ENCODE measurements around the gene CTXN1.

Gene CTXN1

DNA sequence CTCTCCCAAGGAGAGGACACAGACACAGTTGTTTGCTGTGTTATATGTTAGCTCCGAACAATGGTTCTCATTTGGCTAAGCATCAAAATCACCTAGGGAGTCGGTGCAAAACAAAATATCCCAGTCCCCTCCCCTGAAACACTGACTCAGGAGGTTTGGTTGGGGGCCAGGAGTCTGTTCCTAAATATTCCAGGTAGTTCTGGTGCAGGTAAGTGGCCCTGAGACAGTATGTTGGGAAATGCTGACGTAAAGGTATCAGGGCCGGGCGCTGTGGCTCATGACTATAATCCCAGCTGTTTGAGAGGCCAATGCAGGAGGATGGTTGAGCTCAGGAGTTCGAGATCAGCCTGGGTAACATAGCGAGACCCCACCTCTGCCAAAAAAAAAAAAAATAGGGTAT, 24.6 kb downstream of the CTXN1 start:
- TF ChIP-seq, protein P1, sequence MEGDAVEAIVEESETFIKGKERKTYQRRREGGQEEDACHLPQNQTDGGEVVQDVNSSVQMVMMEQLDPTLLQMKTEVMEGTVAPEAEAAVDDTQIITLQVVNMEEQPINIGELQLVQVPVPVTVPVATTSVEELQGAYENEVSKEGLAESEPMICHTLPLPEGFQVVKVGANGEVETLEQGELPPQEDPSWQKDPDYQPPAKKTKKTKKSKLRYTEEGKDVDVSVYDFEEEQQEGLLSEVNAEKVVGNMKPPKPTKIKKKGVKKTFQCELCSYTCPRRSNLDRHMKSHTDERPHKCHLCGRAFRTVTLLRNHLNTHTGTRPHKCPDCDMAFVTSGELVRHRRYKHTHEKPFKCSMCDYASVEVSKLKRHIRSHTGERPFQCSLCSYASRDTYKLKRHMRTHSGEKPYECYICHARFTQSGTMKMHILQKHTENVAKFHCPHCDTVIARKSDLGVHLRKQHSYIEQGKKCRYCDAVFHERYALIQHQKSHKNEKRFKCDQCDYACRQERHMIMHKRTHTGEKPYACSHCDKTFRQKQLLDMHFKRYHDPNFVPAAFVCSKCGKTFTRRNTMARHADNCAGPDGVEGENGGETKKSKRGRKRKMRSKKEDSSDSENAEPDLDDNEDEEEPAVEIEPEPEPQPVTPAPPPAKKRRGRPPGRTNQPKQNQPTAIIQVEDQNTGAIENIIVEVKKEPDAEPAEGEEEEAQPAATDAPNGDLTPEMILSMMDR (IDR thresholded peaks at IDR 0.05; ENCODE audit: low read depth, low read length, missing control alignments) = no peak
- no peak for DNase-seq (ENCODE audit: extremely low read depth, low read depth)
- no peak overlapping the region for H3K4me3 ChIP-seq (replicated peaks; ENCODE audit: low read depth, low read length)

DNA sequence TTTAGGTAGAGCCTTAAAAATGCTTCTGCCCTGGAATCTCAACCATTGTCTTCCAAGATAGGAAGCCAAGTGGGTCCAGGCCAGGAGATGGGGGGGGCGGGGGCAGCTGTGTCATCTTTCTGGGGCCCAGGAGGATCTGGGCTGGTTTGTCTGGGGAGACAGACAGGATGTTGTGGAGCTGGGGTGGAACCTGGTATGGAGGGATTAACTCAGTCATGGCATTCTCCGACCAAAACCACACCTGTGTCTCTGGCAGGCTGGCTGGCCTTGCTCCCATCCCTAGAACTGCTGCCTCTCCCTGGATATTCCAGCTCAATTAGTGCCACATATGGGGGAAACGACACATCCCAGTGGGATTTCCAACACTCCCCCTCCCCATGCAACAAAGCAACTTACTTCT, 25.0 kb downstream of the CTXN1 start:
- TF ChIP-seq, protein P1 (IDR thresholded peaks at IDR 0.05; ENCODE audit: low read depth, low read length, missing control alignments) = no peak
- DNase-seq (ENCODE audit: extremely low read depth, low read depth) = no peak
- H3K4me3 ChIP-seq (replicated peaks; ENCODE audit: low read depth, low read length) = no peak overlapping the region

DNA sequence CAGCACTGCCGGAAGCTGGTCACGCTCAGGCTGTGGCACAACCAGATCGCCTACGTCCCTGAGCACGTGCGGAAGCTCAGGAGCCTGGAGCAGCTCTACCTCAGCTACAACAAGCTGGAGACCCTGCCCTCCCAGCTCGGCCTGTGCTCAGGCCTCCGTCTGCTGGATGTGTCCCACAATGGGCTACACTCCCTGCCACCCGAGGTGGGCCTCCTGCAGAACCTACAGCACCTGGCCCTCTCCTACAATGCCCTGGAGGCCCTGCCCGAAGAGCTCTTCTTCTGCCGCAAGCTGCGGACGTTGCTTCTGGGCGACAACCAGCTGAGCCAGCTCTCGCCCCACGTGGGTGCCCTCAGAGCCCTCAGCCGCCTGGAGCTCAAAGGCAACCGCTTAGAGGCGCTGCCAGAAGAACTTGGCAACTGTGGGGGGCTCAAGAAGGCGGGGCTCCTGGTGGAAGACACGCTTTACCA, 25.5 kb downstream of the CTXN1 start:
- TF ChIP-seq, protein P1 (IDR thresholded peaks at IDR 0.05; ENCODE audit: low read depth, low read length, missing control alignments) = no peak
- no peak for DNase-seq (ENCODE audit: extremely low read depth, low read depth)
- H3K4me3 ChIP-seq (replicated peaks; ENCODE audit: low read depth, low read length) = no peak overlapping the region

- TF ChIP-seq, protein P1 (IDR thresholded peaks at IDR 0.05; ENCODE audit: low read depth, low read length, missing control alignments) = no peak
These were observed 26.1 kb downstream of the CTXN1 start for GRCh38 chr19:7899751-7900378.

DNA sequence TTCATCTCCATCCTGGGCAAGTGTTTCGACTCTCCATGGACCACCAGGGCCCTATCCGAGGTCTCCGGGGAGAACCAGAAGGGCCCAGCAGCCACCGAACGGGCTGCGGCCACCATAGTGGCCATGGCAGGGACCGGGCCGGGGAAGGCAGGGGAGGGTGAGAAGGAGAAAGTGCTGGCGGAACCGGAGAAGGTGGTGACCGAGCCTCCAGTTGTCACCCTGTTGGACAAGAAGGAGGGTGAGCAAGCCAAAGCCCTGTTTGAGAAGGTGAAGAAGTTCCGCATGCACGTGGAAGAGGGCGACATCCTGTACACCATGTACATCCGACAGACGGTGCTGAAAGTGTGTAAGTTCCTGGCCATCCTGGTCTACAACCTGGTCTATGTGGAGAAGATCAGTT, 27.0 kb downstream of the CTXN1 start:
- no peak for DNase-seq (ENCODE audit: extremely low read depth, low read depth)
- H3K4me3 ChIP-seq (replicated peaks; ENCODE audit: low read depth, low read length) = no peak overlapping the region
- TF ChIP-seq, protein P1 (IDR thresholded peaks at IDR 0.05; ENCODE audit: low read depth, low read length, missing control alignments) = no peak

More at GRCh38 chr19:7899751-7900378, 26.1 kb downstream of the CTXN1 start:
- H3K4me3 ChIP-seq (replicated peaks; ENCODE audit: low read depth, low read length) = no peak overlapping the region
- no peak for DNase-seq (ENCODE audit: extremely low read depth, low read depth)

GRCh38 chr19:7897292-7897691, 28.6 kb downstream of the CTXN1 start:
- H3K4me3 ChIP-seq (replicated peaks; ENCODE audit: low read depth, low read length) = no peak overlapping the region
- no peak for DNase-seq (ENCODE audit: extremely low read depth, low read depth)
- TF ChIP-seq, protein P1 (IDR thresholded peaks at IDR 0.05; ENCODE audit: low read depth, low read length, missing control alignments) = no peak

GRCh38 chr19:7895565-7895964, 30.4 kb downstream of the CTXN1 start:
- H3K4me3 ChIP-seq (replicated peaks; ENCODE audit: low read depth, low read length) = no peak overlapping the region
- no peak for DNase-seq (ENCODE audit: extremely low read depth, low read depth)
- TF ChIP-seq, protein P1 (IDR thresholded peaks at IDR 0.05; ENCODE audit: low read depth, low read length, missing control alignments) = no peak

Data from HFF-Myc (cell line).